Heart left ventricle (tissue), 13 donors: ENCODE results near the gene ACP7.

Source experiments
- POLR2A ChIP-seq, 2 donors: fragments of 450-650 bp; IDR thresholded peaks; one replicate each; pipeline ENCODE4 v1.6.1; 2017; ENCODE audit warnings: antibody characterized with exemption in 2 of 2, mild to moderate bottlenecking in 2 of 2, moderate library complexity in 2 of 2
- TF ChIP-seq, protein P1 (sequence below), 12 donors: fragments of 200-600 bp; sonication (generic) in 4 of 12; IDR thresholded peaks; one replicate each; pipeline versions ENCODE4 v1.5.0 to v1.8.0; 2018 to 2022; ENCODE audit warnings: antibody characterized with exemption in 12 of 12, mild to moderate bottlenecking in 5 of 12
- donor health status: ischemic (EF 13 %, LVEDD 7.1; RV severe dilation, severe dysfunction).
- donor health status: DM: no; HTN: yes; CAD: no.
- donor health status: DM: no; HTN: no; CAD: no.
- donor health status: ischemic (EF 25% LVEDD 6.9; RV normal size, moderate dysfunction).
- donor health status: ischemic (EF 25% LVEDD 5.7; RV mildly dilated, moderate dysfunction).
- donor health status: ischemic (EF 35%, LVEDD 5.7; RV mildly dilated, moderate dysfunction).
- donor health status: nonischemic (EF 11% LVEDD 7.7; RV severe dilation, severe dysfunction).
- donor health status: DM: yes; HTN: yes; CAD: no.
- donor health status: PGD.
- donor health status: ischemic (EF 29% LVEDD 5.4; RV normal size, mild dysfunction).
- donor health status: nonischemic (EF 23%, LVEDD 6.1; RV moderate dilation, normal function).

DNA sequence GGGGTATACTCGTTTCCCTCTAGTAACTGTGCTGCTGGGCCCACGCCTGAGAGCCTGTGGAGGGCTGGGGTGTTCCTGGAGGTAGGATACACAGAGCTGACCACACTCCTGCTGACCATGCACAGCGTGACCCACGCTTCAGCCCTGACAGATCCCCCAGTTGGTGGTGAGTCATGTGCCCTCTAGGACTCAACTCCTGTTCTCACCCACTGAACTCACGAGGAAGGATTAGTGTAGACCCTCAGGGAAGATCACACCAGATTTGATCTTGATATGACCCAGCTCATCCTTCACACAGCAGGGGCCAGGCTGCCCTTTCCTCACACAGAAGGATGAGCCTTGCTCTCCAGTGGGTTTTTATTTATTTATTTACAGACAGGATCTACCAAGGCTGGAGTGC lies 13.3 kb upstream of the ACP7 start:
- TF ChIP-seq, protein P1, sequence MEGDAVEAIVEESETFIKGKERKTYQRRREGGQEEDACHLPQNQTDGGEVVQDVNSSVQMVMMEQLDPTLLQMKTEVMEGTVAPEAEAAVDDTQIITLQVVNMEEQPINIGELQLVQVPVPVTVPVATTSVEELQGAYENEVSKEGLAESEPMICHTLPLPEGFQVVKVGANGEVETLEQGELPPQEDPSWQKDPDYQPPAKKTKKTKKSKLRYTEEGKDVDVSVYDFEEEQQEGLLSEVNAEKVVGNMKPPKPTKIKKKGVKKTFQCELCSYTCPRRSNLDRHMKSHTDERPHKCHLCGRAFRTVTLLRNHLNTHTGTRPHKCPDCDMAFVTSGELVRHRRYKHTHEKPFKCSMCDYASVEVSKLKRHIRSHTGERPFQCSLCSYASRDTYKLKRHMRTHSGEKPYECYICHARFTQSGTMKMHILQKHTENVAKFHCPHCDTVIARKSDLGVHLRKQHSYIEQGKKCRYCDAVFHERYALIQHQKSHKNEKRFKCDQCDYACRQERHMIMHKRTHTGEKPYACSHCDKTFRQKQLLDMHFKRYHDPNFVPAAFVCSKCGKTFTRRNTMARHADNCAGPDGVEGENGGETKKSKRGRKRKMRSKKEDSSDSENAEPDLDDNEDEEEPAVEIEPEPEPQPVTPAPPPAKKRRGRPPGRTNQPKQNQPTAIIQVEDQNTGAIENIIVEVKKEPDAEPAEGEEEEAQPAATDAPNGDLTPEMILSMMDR (IDR thresholded peaks at IDR 0.05): no peak
- TF ChIP-seq POLR2A (IDR thresholded peaks at IDR 0.05): no peak
